Measurements from ENCODE around the gene PLA2G4D.

- TF ChIP-seq CTCF (conservative IDR thresholded peaks at IDR 0.05 in 1 of 2, IDR thresholded peaks at IDR 0.05 in 1 of 2; ENCODE audit: low read depth in 1 of 2, low read length in 2 of 2) (no peak), EZH2 (IDR thresholded peaks at IDR 0.05; ENCODE audit: low read length, missing control alignments) (no peak)
Observed at GRCh38 chr15:42065033-42065432, 29.3 kb downstream of the PLA2G4D start.
